ENCODE measurements around the gene ITSN1. TPM values are rescaled to one million over a fixed set of nuclear protein-coding genes. Genes with fewer than 3 reads are reported as not detected.
A peak's percentile ranks its signal among the peaks of the same experiment; 100 is the strongest.
"Not testable (repeated sequence)": the region's sequence is repeated elsewhere in the genome, so short reads cannot be mapped to it uniquely, and the experiment has no call there.

Gene ITSN1
- total and polyA plus RNA-seq, 8 donors, result 6.0 to 83.5 (median 25.4) TPM

DNA sequence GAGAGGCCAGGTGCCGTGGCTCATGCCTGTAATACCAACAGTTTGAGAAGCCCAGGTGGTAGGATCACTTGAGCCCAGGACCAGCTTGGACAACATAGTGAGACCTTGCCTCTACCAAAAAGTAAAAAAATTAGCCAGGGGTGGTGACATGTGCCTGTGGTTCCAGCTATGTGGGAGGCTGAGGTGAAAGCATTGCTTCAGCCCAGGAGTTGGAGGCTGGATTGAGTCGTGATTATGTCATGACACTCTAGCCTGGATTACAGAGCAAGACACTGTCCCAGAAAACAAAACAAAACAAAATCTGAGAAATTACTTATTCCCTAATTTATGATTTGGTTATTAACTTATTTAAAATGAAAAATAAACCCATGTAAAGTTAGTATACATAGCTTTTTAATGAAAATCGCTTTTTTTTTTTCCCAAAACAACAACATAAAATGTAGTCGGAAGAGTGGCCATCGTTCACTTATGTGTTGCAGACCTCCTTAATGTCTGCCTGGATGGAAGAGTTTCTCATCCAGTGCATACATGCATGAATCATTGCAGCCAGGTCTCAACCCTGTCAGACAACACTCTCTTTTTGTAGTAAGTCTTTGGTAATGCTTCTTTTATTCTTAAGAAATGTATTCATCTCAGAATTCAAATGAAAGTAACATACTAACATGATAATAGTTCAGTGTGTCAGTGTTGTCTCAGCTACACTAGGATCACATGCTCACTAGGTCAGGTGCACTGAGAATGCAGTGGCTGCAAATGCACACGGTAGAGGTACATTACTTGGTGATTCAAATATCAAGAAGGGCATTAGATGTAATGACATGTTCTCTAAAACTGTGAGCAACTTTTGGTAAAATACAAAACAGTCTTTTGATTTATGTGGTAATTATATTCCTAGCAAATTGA is 28.0 kb downstream of the ITSN1 start:
- Histone ChIP-seq H3K27me3 (no peaks in the 10 kb centered on the region), H3K36me3 (no peaks in the 10 kb centered on the region), H3K4me1 (peaks cover 0 to 41% (median 20%) of the 10 kb centered on the region in 4 donors), H3K27ac (no peak overlapping the region), H3K4me3 (no peak overlapping the region), H3K9me3 (no peaks in the 10 kb centered on the region)
- TF ChIP-seq EP300 (IDR thresholded peaks at IDR 0.05) (no peak), POLR2AphosphoS5 (IDR thresholded peaks at IDR 0.05) (no peak), POLR2A (IDR thresholded peaks at IDR 0.05) (no peak)
- TF ChIP-seq, protein P1, sequence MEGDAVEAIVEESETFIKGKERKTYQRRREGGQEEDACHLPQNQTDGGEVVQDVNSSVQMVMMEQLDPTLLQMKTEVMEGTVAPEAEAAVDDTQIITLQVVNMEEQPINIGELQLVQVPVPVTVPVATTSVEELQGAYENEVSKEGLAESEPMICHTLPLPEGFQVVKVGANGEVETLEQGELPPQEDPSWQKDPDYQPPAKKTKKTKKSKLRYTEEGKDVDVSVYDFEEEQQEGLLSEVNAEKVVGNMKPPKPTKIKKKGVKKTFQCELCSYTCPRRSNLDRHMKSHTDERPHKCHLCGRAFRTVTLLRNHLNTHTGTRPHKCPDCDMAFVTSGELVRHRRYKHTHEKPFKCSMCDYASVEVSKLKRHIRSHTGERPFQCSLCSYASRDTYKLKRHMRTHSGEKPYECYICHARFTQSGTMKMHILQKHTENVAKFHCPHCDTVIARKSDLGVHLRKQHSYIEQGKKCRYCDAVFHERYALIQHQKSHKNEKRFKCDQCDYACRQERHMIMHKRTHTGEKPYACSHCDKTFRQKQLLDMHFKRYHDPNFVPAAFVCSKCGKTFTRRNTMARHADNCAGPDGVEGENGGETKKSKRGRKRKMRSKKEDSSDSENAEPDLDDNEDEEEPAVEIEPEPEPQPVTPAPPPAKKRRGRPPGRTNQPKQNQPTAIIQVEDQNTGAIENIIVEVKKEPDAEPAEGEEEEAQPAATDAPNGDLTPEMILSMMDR (IDR thresholded peaks at IDR 0.05), result no peak
- DNase-seq, result no peak
- intact Hi-C loops (cut with DNase I; ENCODE audit: low total_unique reads), result no loop called here
- WGBS, 5 donors, result 76 to 86% (median 81%) methylated on average over 6 of the region's 6 CpGs

DNA sequence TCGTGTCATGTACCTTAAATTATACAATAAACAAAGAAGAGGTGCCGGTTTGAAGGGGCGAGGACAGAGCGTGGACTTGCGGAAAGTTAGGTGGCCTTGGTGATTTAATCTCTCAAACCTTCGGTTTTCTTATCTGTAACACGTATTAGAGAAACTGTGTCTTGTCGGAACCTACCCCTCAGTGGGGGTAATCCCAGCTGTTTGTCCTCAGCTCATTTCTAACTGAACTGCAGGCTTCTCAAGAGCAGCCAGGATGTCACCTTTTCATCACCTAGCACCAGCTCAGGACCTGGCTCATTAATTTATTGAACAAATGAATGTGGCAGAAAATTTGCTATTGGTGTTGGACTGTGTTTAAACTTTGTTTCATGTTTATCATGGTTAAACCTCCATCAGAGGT is 31.2 kb downstream of the ITSN1 start:
- TF ChIP-seq EP300 (IDR thresholded peaks at IDR 0.05), result no peak
- no peak for TF ChIP-seq POLR2AphosphoS5 (IDR thresholded peaks at IDR 0.05)
- no peak for TF ChIP-seq POLR2A (IDR thresholded peaks at IDR 0.05)
- 68 to 79% (median 74%) methylated on average over 8 of the region's 8 CpGs for WGBS, 5 donors

DNA sequence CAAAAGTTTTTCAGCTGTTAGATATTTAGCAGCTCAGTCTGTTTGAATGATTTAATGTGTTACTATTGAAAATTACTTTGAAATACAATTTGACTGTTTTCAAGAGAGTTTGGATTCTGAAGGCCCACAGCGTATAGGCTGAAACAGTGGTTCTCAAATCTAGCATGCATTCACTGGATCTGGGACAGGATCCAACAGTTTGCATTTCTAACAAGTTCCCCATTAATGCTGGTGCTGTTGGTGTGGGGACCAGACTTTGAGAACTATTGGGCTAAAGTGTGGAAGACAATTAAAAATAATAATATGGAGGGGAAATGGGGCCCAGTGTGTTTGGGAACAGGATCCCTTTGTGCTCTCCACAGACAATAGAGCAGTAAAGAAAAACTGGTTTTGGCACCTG is 31.9 kb downstream of the ITSN1 start:
- intact Hi-C loops (cut with DNase I; ENCODE audit: low total_unique reads), result no loop called here
- DNase-seq, result no peak
- no peaks in the 10 kb centered on the region for H3K36me3 ChIP-seq
- WGBS, 5 donors, result 23 to 92% (median 83%) methylated on average over 1 of the region's 1 CpG
- no peaks in the 10 kb centered on the region for H3K9me3 ChIP-seq
- H3K4me1 ChIP-seq, result peaks cover 0 to 32% (median 19%) of the 10 kb centered on the region in 4 donors
- H3K4me3 ChIP-seq, result no peak overlapping the region
- no peaks in the 10 kb centered on the region for H3K27me3 ChIP-seq
- TF ChIP-seq POLR2A (IDR thresholded peaks at IDR 0.05), result no peak
- TF ChIP-seq, protein P1 (IDR thresholded peaks at IDR 0.05), result no peak
- no peak for TF ChIP-seq EP300 (IDR thresholded peaks at IDR 0.05)
- TF ChIP-seq POLR2AphosphoS5 (IDR thresholded peaks at IDR 0.05), result no peak
- no peak overlapping the region for H3K27ac ChIP-seq

More for the DNA sequence above, 31.2 kb downstream of the ITSN1 start:
- intact Hi-C loops (cut with DNase I; ENCODE audit: low total_unique reads), result no loop called here
- Histone ChIP-seq H3K4me3 (no peak overlapping the region), H3K27ac (no peak overlapping the region), H3K4me1 (peaks cover under 1 to 29% (median 13%) of the 10 kb centered on the region in 4 donors), H3K27me3 (no peaks in the 10 kb centered on the region), H3K9me3 (no peaks in the 10 kb centered on the region), H3K36me3 (no peaks in the 10 kb centered on the region)
- DNase-seq, result no peak

DNA sequence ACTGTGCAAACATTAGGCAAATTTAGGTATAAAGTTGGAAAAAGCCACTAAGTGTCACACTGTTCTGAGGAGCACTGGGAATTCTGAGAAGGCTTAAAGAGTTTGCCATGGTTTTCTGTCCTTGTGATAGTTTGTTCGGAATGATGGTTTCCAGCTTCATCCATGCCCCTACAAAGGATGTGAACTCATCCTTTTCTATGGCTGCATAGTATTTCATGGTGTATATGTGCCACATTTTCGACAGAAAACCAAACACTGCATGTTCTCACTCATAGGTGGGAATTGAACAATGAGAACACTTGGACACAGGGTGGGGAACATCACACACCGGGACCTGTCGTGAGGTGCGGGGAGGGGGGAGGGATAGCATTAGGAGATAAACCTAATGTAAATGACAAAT is 34.4 kb downstream of the ITSN1 start:
- WGBS, 5 donors, result 95 to 99% (median 96%) methylated on average over 5 of the region's 5 CpGs
- H3K27me3 ChIP-seq; intact Hi-C loops (cut with DNase I; ENCODE audit: low total_unique reads); DNase-seq; H3K4me3 ChIP-seq; H3K9me3 ChIP-seq; H3K36me3 ChIP-seq; H3K27ac ChIP-seq: not testable (repeated sequence)
- peaks cover 0 to 44% (median 25%) of the 10 kb centered on the region in 4 donors for H3K4me1 ChIP-seq

DNA sequence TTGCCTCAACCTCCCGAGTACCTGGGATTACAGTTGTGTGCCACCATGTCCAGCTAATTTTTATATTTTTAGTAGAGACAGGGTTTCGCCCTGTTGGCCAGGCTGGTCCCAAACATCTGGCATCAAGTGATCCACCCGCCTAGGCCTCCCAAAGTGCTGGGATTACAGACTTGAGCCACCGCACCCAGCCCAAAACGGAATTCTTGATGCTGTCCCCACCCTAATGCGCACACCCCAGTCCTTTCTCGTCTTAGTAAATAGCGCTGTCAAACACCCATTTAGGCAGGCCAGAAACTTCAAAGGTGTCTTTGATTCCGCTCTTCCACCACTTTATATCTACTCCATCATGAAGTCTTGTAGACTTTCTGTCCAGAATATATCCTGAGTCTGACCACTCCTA is 35.1 kb downstream of the ITSN1 start:
- Histone ChIP-seq H3K27me3 (no peaks in the 10 kb centered on the region), H3K36me3 (no peaks in the 10 kb centered on the region), H3K9me3 (no peaks in the 10 kb centered on the region), H3K27ac (peak overlapping the region in 1 of 5 donors; percentile 61), H3K4me3 (no peak overlapping the region), H3K4me1 (peaks cover 0 to 45% (median 25%) of the 10 kb centered on the region in 4 donors)
- TF ChIP-seq POLR2A (IDR thresholded peaks at IDR 0.05) (no peak), POLR2AphosphoS5 (IDR thresholded peaks at IDR 0.05) (no peak), EP300 (IDR thresholded peaks at IDR 0.05) (no peak)
- TF ChIP-seq, protein P1 (IDR thresholded peaks at IDR 0.05), result no peak
- intact Hi-C loops (cut with DNase I; ENCODE audit: low total_unique reads), result no loop called here
- WGBS, 5 donors, result 95 to 98% (median 96%) methylated on average over 9 of the region's 9 CpGs
- no peak for DNase-seq
